Epithelial cell of umbilical artery (primary cell): ENCODE data around the gene TNFRSF18. TPM values are rescaled to one million over a fixed set of nuclear protein-coding genes. Genes with fewer than 3 reads are reported as not detected.

ENCODE experiments used
- total RNA-seq: library from RNA; depleted of rRNA; stranded (reverse); fragments of >200 nt; gene quantifications from 2 replicates; pipeline ENCODE4 v1.2.3, GENCODE V29; 2014

The TNFRSF18 gene
- total RNA-seq = not detected in 2 replicates

GRCh38 chr1:1206376-1206965 is at the start of gene TNFRSF18:
Gene TNFRSF18, minus strand, starts transcription at chr1:1206592. Its CDS starts 21 bp downstream, at chr1:1206571.

GRCh38 chr1:1246577-1247340 is 40.4 kb upstream of the TNFRSF18 start, which contains the start of gene C1QTNF12:
Gene C1QTNF12, minus strand, starts transcription at chr1:1246722. Its CDS starts 32 bp downstream, at chr1:1246690.

GRCh38 chr1:1232208-1232795 is 25.9 kb upstream of the TNFRSF18 start, which contains the start of gene B3GALT6:
Gene B3GALT6, plus strand, starts transcription at chr1:1232237. Its CDS starts 42 bp downstream, at chr1:1232279.

GRCh38 chr1:1231400-1232207 is 25.2 kb upstream of the TNFRSF18 start, which contains the start of gene SDF4:
Gene SDF4, minus strand, starts transcription at chr1:1232001. Its CDS starts 3,229 bp downstream, at chr1:1228772.

GRCh38 chr1:1213345-1214265 is 7.2 kb upstream of the TNFRSF18 start, which contains the start of gene TNFRSF4:
Gene TNFRSF4, minus strand, starts transcription at chr1:1214153. Its CDS starts 26 bp downstream, at chr1:1214127.

GRCh38 chr1:1173793-1174415 is 32.5 kb downstream of the TNFRSF18 start, which contains the start of gene TTLL10:
Gene TTLL10, plus strand, starts transcription at chr1:1173880. Its CDS starts 5,336 bp downstream, at chr1:1179216.

Other genes with a start within 250 kb of the TNFRSF18 start
- gene NOC2L, start 247.3 kb downstream of the TNFRSF18 start, total RNA-seq = 109 TPM in 2 replicates
- 4.1 and 8.4 TPM in 2 replicates for gene KLHL17, start 246.0 kb downstream of the TNFRSF18 start, total RNA-seq
- gene PLEKHN1, start 240.1 kb downstream of the TNFRSF18 start, total RNA-seq = 0.30 and 0.32 TPM in 2 replicates
- gene PERM1, start 224.5 kb downstream of the TNFRSF18 start, total RNA-seq = not detected in 2 replicates
- 109 and 135 TPM in 2 replicates for gene HES4, start 206.5 kb downstream of the TNFRSF18 start, total RNA-seq
- gene ISG15, start 193.1 kb downstream of the TNFRSF18 start, total RNA-seq = 302 and 2,072 TPM in 2 replicates
- gene AGRN, start 186.5 kb downstream of the TNFRSF18 start, total RNA-seq = 56.2 and 70.7 TPM in 2 replicates
- not detected in 2 replicates for gene RNF223, start 132.3 kb downstream of the TNFRSF18 start, total RNA-seq
- 5.2 and 5.9 TPM in 2 replicates for gene C1orf159, start 90.5 kb downstream of the TNFRSF18 start, total RNA-seq
- gene TTLL10, start 32.7 kb downstream of the TNFRSF18 start, total RNA-seq = not detected in 2 replicates
- gene TNFRSF4, start 7.6 kb upstream of the TNFRSF18 start, total RNA-seq = 0.61 and 0.65 TPM in 2 replicates
- gene SDF4, start 25.4 kb upstream of the TNFRSF18 start, total RNA-seq = 78.0 and 108 TPM in 2 replicates
- gene B3GALT6, start 25.6 kb upstream of the TNFRSF18 start, total RNA-seq = 20.8 and 35.1 TPM in 2 replicates
- gene C1QTNF12, start 40.1 kb upstream of the TNFRSF18 start, total RNA-seq = 0.32 and 0.76 TPM in 2 replicates
- gene UBE2J2, start 67.3 kb upstream of the TNFRSF18 start, total RNA-seq = 41.3 and 52.3 TPM in 2 replicates
- gene SCNN1D, start 73.8 kb upstream of the TNFRSF18 start, total RNA-seq = 0.32 and 0.46 TPM in 2 replicates
- 13.1 and 23.1 TPM in 2 replicates for gene ACAP3, start 101.3 kb upstream of the TNFRSF18 start, total RNA-seq
- gene PUSL1, start 102.0 kb upstream of the TNFRSF18 start, total RNA-seq = 15.5 and 17.2 TPM in 2 replicates
- 41.3 and 52.6 TPM in 2 replicates for gene INTS11, start 118.1 kb upstream of the TNFRSF18 start, total RNA-seq
- 9.0 and 11.4 TPM in 2 replicates for gene CPTP, start 118.2 kb upstream of the TNFRSF18 start, total RNA-seq
- gene TAS1R3, start 124.7 kb upstream of the TNFRSF18 start, total RNA-seq = under 0.01 and 0.30 TPM in 2 replicates
- gene DVL1, start 142.8 kb upstream of the TNFRSF18 start, total RNA-seq = 39.2 and 48.4 TPM in 2 replicates
- 1.6 and 2.1 TPM in 2 replicates for gene MXRA8, start 152.0 kb upstream of the TNFRSF18 start, total RNA-seq
- gene AURKAIP1, start 168.6 kb upstream of the TNFRSF18 start, total RNA-seq = 113 and 146 TPM in 2 replicates
- 82.2 and 111 TPM in 2 replicates for gene CCNL2, start 192.7 kb upstream of the TNFRSF18 start, total RNA-seq
- 122 and 126 TPM in 2 replicates for gene MRPL20, start 200.7 kb upstream of the TNFRSF18 start, total RNA-seq
- under 0.01 TPM in 1 of 2 replicates, not detected in the other for gene ANKRD65, start 214.7 kb upstream of the TNFRSF18 start, total RNA-seq
- gene VWA1, start 229.1 kb upstream of the TNFRSF18 start, total RNA-seq = 0.91 and 1.6 TPM in 2 replicates
- not detected in 2 replicates for gene ATAD3C, start 243.1 kb upstream of the TNFRSF18 start, total RNA-seq